GM18511 (cell line): Measurements from ENCODE around the gene RPLP2.

Experiments
- ATAC-seq: cut with Tn5 transposase; IDR thresholded peaks from one replicate; pipeline ENCODE4 v1.9.1; 2021; ENCODE audit warnings: mild to moderate bottlenecking, moderate library complexity; ENCODE audit not compliant: unreplicated experiment

The RPLP2 gene

GRCh38 chr11:821512-822371 lies 12.0 kb downstream of the RPLP2 start:
- ATAC-seq = no peak

- no peak for ATAC-seq
Measured at GRCh38 chr11:823441-824291, 13.9 kb downstream of the RPLP2 start.

GRCh38 chr11:824292-824880 lies 14.6 kb downstream of the RPLP2 start:
- no peak for ATAC-seq

- no peak for ATAC-seq
Measured at GRCh38 chr11:824942-825341, 15.2 kb downstream of the RPLP2 start.

GRCh38 chr11:825366-826226 lies 15.8 kb downstream of the RPLP2 start:
- no peak for ATAC-seq

GRCh38 chr11:826227-826621 lies 16.5 kb downstream of the RPLP2 start:
- no peak for ATAC-seq

- ATAC-seq = no peak
Measured at GRCh38 chr11:826836-827145, 17.0 kb downstream of the RPLP2 start.

GRCh38 chr11:827146-827896 lies 17.6 kb downstream of the RPLP2 start:
- no peak for ATAC-seq

GRCh38 chr11:827897-828192 lies 18.1 kb downstream of the RPLP2 start, which contains the start of gene CRACR2B:
Gene CRACR2B (plus strand): TSS chr11:827919. CDS start chr11:828608, 689 bp downstream.
- no peak for ATAC-seq

GRCh38 chr11:828506-829175 lies 18.9 kb downstream of the RPLP2 start:
- no peak for ATAC-seq

GRCh38 chr11:829176-829846 lies 19.5 kb downstream of the RPLP2 start:
- no peak for ATAC-seq

- ATAC-seq = peak; percentile 2
Measured at GRCh38 chr11:829847-830294, 20.1 kb downstream of the RPLP2 start.

GRCh38 chr11:830295-831117 lies 20.7 kb downstream of the RPLP2 start:
- ATAC-seq = peak; percentile 29

GRCh38 chr11:831118-831864 lies 21.5 kb downstream of the RPLP2 start:
- no peak for ATAC-seq

GRCh38 chr11:831961-832528 lies 22.3 kb downstream of the RPLP2 start:
- no peak for ATAC-seq

GRCh38 chr11:832529-833113 lies 22.9 kb downstream of the RPLP2 start, which contains the start of gene CD151:
Gene CD151 (plus strand): TSS chr11:832952. CDS start chr11:836070, 3,118 bp downstream.
- ATAC-seq = no peak
